ENCODE measurements around the gene SOCS6. TPM values are rescaled to one million over a fixed set of nuclear protein-coding genes. Genes with fewer than 3 reads are reported as not detected.

Gene SOCS6
- total and polyA plus RNA-seq, 2 of the 13 experiments (the other 11 are each of a cell fraction or from before 2014, with no cell fraction given) = 18.6 to 38.3 TPM

DNA sequence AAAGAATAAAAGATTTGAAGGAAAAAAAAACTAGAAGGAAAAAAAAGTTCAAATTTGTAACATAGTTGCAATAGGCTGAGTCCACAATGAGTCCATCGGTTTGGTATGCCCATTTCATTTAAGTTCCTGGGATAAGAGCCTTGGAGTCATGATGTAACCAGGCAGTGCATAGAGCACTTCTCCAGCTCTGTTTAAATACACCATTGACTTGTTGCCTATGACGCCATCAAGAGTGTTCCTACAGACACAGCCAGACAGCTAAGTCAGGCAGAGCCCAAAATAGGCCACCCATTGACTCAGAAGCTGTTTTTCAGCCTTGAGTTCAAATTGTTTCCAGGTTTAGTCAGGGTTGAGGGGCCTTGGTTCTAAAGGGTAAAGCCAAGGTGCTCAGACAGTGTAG, 44.9 kb downstream of the SOCS6 start (continued):
- TF ChIP-seq, protein P1, sequence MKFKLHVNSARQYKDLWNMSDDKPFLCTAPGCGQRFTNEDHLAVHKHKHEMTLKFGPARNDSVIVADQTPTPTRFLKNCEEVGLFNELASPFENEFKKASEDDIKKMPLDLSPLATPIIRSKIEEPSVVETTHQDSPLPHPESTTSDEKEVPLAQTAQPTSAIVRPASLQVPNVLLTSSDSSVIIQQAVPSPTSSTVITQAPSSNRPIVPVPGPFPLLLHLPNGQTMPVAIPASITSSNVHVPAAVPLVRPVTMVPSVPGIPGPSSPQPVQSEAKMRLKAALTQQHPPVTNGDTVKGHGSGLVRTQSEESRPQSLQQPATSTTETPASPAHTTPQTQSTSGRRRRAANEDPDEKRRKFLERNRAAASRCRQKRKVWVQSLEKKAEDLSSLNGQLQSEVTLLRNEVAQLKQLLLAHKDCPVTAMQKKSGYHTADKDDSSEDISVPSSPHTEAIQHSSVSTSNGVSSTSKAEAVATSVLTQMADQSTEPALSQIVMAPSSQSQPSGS (CRISPR knock-in tag; IDR thresholded peaks at IDR 0.05) = peak; percentile 99
- TF ChIP-seq, protein P2, sequence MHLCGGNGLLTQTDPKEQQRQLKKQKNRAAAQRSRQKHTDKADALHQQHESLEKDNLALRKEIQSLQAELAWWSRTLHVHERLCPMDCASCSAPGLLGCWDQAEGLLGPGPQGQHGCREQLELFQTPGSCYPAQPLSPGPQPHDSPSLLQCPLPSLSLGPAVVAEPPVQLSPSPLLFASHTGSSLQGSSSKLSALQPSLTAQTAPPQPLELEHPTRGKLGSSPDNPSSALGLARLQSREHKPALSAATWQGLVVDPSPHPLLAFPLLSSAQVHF (CRISPR knock-in tag; IDR thresholded peaks at IDR 0.05) = no peak
- TF ChIP-seq GZF1 (CRISPR knock-in tag; IDR thresholded peaks at IDR 0.05) (no peak), ZNF331 (CRISPR knock-in tag; IDR thresholded peaks at IDR 0.05) (peak; percentile 66), ZNF333 (CRISPR knock-in tag; IDR thresholded peaks at IDR 0.05; ENCODE audit: borderline replicate concordance) (no peak), ZNF839 (CRISPR knock-in tag; IDR thresholded peaks at IDR 0.05; ENCODE audit: borderline replicate concordance) (no peak), ZNF234 (CRISPR knock-in tag; conservative IDR thresholded peaks at IDR 0.05) (no peak), ZNF547 (CRISPR knock-in tag; IDR thresholded peaks at IDR 0.05) (no peak), ZNF143 (CRISPR knock-in tag; IDR thresholded peaks at IDR 0.05) (no peak), ASH2L (IDR thresholded peaks at IDR 0.05; ENCODE audit: insufficient read length, low read depth, low read length) (no peak), ZNF160 (CRISPR knock-in tag; IDR thresholded peaks at IDR 0.05) (no peak), ZNF652 (CRISPR knock-in tag; IDR thresholded peaks at IDR 0.05; ENCODE audit: borderline replicate concordance, low read depth) (no peak), BHLHE40 (IDR thresholded peaks at IDR 0.05; ENCODE audit: low read length) (no peak), ZNF737 (CRISPR knock-in tag; IDR thresholded peaks at IDR 0.05; ENCODE audit: borderline replicate concordance) (no peak), HES4 (CRISPR knock-in tag; IDR thresholded peaks at IDR 0.05; ENCODE audit: borderline replicate concordance) (no peak), FOXK1 (CRISPR knock-in tag; IDR thresholded peaks at IDR 0.05; ENCODE audit: borderline replicate concordance, low read depth) (peak; percentile 66; the same call in 1 of the 2 replicates), ZNF775 (CRISPR knock-in tag; IDR thresholded peaks at IDR 0.05; ENCODE audit: borderline replicate concordance) (no peak), ZBTB21 (CRISPR knock-in tag; IDR thresholded peaks at IDR 0.05) (peak; percentile 99), KLF16 (CRISPR knock-in tag; IDR thresholded peaks at IDR 0.05) (peak in 1 of 2 experiments; percentile 67; a peak in 1 of 4 replicates), ZSCAN9 (CRISPR knock-in tag; IDR thresholded peaks at IDR 0.05; ENCODE audit: borderline replicate concordance) (peak; percentile 76; the same call in 1 of the 2 replicates), ZNF674 (CRISPR knock-in tag; IDR thresholded peaks at IDR 0.05; ENCODE audit: low read depth) (no peak), WIZ (CRISPR knock-in tag; IDR thresholded peaks at IDR 0.05) (no peak), ZNF329 (CRISPR knock-in tag; IDR thresholded peaks at IDR 0.05; ENCODE audit: low read depth) (no peak), ZFAT (CRISPR knock-in tag; conservative IDR thresholded peaks at IDR 0.05) (no peak), KLF6 (CRISPR knock-in tag; IDR thresholded peaks at IDR 0.05) (no peak), MAFK (conservative IDR thresholded peaks at IDR 0.05 in 1 of 2, IDR thresholded peaks at IDR 0.05 in 1 of 2; ENCODE audit: low read length in 2 of 2) (no peak), ZNF660 (CRISPR knock-in tag; IDR thresholded peaks at IDR 0.05; ENCODE audit: borderline replicate concordance, low read depth) (no peak)
- TF ChIP-seq, protein P3, sequence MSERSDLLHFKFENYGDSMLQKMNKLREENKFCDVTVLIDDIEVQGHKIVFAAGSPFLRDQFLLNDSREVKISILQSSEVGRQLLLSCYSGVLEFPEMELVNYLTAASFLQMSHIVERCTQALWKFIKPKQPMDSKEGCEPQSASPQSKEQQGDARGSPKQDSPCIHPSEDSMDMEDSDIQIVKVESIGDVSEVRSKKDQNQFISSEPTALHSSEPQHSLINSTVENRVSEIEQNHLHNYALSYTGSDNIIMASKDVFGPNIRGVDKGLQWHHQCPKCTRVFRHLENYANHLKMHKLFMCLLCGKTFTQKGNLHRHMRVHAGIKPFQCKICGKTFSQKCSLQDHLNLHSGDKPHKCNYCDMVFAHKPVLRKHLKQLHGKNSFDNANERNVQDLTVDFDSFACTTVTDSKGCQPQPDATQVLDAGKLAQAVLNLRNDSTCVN (CRISPR knock-in tag; IDR thresholded peaks at IDR 0.05; ENCODE audit: borderline replicate concordance) = 0 out of 2 replicates have a peak, but pooled peaks have one; percentile 31

All from HepG2 (cell line).